K562 (cell line): ENCODE data around the gene SLC26A3. TPM values are rescaled to one million over a fixed set of nuclear protein-coding genes. Genes with fewer than 3 reads are reported as not detected.

Experiments
- ARNT ChIP-seq, 2 experiments: fragments of 450-650 bp; IDR thresholded peaks; 2 replicates each; pipeline ENCODE4 v1.6.1; 2016; ENCODE audit warnings: mild to moderate bottlenecking in 1 of 2
- BRD4 ChIP-seq: fragments of 200-600 bp; sonication (generic); IDR thresholded peaks from 2 replicates; pipeline ENCODE4 v1.6.1; 2017; ENCODE audit warnings: inconsistent platforms
- CBX1 ChIP-seq: sonication (generic); IDR thresholded peaks from 2 replicates; pipeline ENCODE4 v1.6.1; 2016; ENCODE audit warnings: antibody characterized with exemption, low read depth, mild to moderate bottlenecking
- CTBP1 ChIP-seq: fragments of 450-650 bp; IDR thresholded peaks from 2 replicates; pipeline ENCODE4 v1.6.1; 2016; ENCODE audit warnings: borderline replicate concordance
- CXXC5 ChIP-seq: fragments of 250-450 bp; sonication (Bioruptor Pico); IDR thresholded peaks from 2 replicates; pipeline ENCODE4 v1.8.0; 2022; ENCODE audit warnings: inconsistent platforms, mild to moderate bottlenecking, moderate library complexity
- E2F3 ChIP-seq: fragments of 250-450 bp; sonication (Bioruptor Pico); IDR thresholded peaks from 2 replicates; pipeline ENCODE4 v1.4.0; 2020; ENCODE audit warnings: mild to moderate bottlenecking
- E4F1 ChIP-seq: fragments of 250-450 bp; sonication (Bioruptor Pico); IDR thresholded peaks from 2 replicates; pipeline ENCODE4 v1.5.0; 2021; ENCODE audit warnings: mild to moderate bottlenecking, borderline replicate concordance
- HIVEP1 ChIP-seq: fragments of 250-450 bp; sonication (Bioruptor Pico); IDR thresholded peaks from 2 replicates; pipeline ENCODE4 v1.4.0; 2020; ENCODE audit warnings: mild to moderate bottlenecking
- LEF1 ChIP-seq: fragments of 450-650 bp; IDR thresholded peaks from 2 replicates; pipeline ENCODE4 v1.6.1; 2016; ENCODE audit warnings: mild to moderate bottlenecking
- MAFF ChIP-seq: IDR thresholded peaks from 2 replicates; pipeline ENCODE4 v1.6.1; 2012; ENCODE audit warnings: low read length, improper control_type of control experiment
- MIER1 ChIP-seq: fragments of 450-650 bp; IDR thresholded peaks from 2 replicates; pipeline ENCODE4 v1.6.1; 2016; ENCODE audit warnings: antibody characterized with exemption, mild to moderate bottlenecking, low read depth
- MTF1 ChIP-seq: fragments of 250-450 bp; sonication (Bioruptor Pico); IDR thresholded peaks from 2 replicates; pipeline ENCODE4 v1.9.0; 2021; ENCODE audit warnings: moderate library complexity, mild to moderate bottlenecking, inconsistent platforms, borderline replicate concordance
- MYBL2 ChIP-seq, 2 experiments: fragments of 450-650 bp in 1 of 2; sonication (generic) in 1 of 2; formaldehyde crosslinking in 1 of 2; IDR thresholded peaks; 2 replicates each; pipeline versions ENCODE4 v1.6.1 to v1.8.1; 2017 to 2022; ENCODE audit warnings: borderline replicate concordance in 1 of 2, inconsistent platforms in 1 of 2, low read depth in 1 of 2, mild to moderate bottlenecking in 1 of 2, missing genetic modification reagents in 1 of 2, moderate library complexity in 1 of 2
- MYNN ChIP-seq, 2 experiments: sonication (generic); formaldehyde crosslinking in 1 of 2; IDR thresholded peaks; 2 replicates each; pipeline versions ENCODE4 v1.5.0 to v1.6.1; 2016 to 2020; ENCODE audit warnings: antibody characterized with exemption in 1 of 2, missing genetic modification reagents in 1 of 2
- PTRF ChIP-seq: fragments of 450-650 bp; IDR thresholded peaks from 2 replicates; pipeline ENCODE4 v1.6.1; 2016; ENCODE audit warnings: mild to moderate bottlenecking, missing genetic modification characterization, missing compliant biosample characterization
- SMARCA5 ChIP-seq: fragments of 450-650 bp; IDR thresholded peaks from 2 replicates; pipeline ENCODE4 v1.6.1; 2016
- SMARCC2 ChIP-seq: fragments of 450-650 bp; IDR thresholded peaks from 2 replicates; pipeline ENCODE4 v1.6.1; 2017; ENCODE audit warnings: antibody characterized with exemption, moderate library complexity, mild to moderate bottlenecking, low read depth
- UBTF ChIP-seq, 2 experiments: IDR thresholded peaks; 2 replicates each; pipeline ENCODE4 v1.6.1; 2012; ENCODE audit warnings: improper control_type of control experiment in 2 of 2, low read depth in 2 of 2, low read length in 2 of 2, borderline replicate concordance in 1 of 2
- ZBED1 ChIP-seq: IDR thresholded peaks from 2 replicates; pipeline ENCODE4 v1.6.1; 2014
- ZC3H11A ChIP-seq: IDR thresholded peaks from 2 replicates; pipeline ENCODE4 v1.6.1; 2012; ENCODE audit warnings: low read depth, low read length, improper control_type of control experiment
- ZEB2 ChIP-seq: fragments of 450-650 bp; IDR thresholded peaks from 2 replicates; pipeline ENCODE4 v1.6.1; 2016
- ZNF184 ChIP-seq: sonication (generic); formaldehyde crosslinking; IDR thresholded peaks from 2 replicates; pipeline ENCODE4 v1.5.0; 2020; ENCODE audit warnings: missing genetic modification reagents
- ZNF239 ChIP-seq: fragments of 250-450 bp; sonication (Bioruptor Pico); IDR thresholded peaks from 2 replicates; pipeline ENCODE4 v1.4.0; 2020; ENCODE audit warnings: mild to moderate bottlenecking
- ZNF589 ChIP-seq: fragments of 200-800 bp; sonication (Bioruptor generic); IDR thresholded peaks from 2 replicates; pipeline ENCODE4 v1.6.1; 2016; ENCODE audit warnings: low read depth, missing genetic modification characterization, missing compliant biosample characterization
- ZNF695 ChIP-seq: fragments of 450-650 bp; formaldehyde crosslinking; IDR thresholded peaks from 2 replicates; pipeline ENCODE4 v1.4.0; 2020; ENCODE audit warnings: mild to moderate bottlenecking, moderate library complexity
- polyA plus RNA-seq, 8 experiments: library from polyadenylated mRNA; depleted of rRNA in 4 of 8; stranded (reverse) in 5 of 8; unstranded in 3 of 8; fragments of >200 nt; fragmentation: Nextera tagmentation in 2 of 8; fragmentation: Illumina TruSeq in 1 of 8; extraction: Ambion mirVana in 2 of 8; extraction: Trizol in 1 of 8; gene quantifications; 2 replicates each; pipeline versions ENCODE4 v1.2.1 to v1.2.3, GENCODE V29; 2011 to 2014; ENCODE audit warnings: inconsistent platforms in 1 of 8, missing spikeins in 1 of 8
- total RNA-seq, 7 experiments: library from RNA; depleted of rRNA in 6 of 7; stranded (reverse); fragments of >200 nt in 6 of 7; fragmentation: Illumina TruSeq in 2 of 7; extraction: Trizol in 2 of 7; gene quantifications; 2 replicates each; pipeline versions ENCODE4 v1.2.1 to v1.2.3, GENCODE V29; 2011 to 2021; ENCODE audit warnings: low replicate concordance in 1 of 7

The SLC26A3 gene
- total and polyA plus RNA-seq, 9 of the 15 experiments (the other 6 are each of a cell fraction or from before 2014, with no cell fraction given): 0.86 TPM; not detected in 8

GRCh38 chr7:107836237-107837144, 33.5 kb upstream of the SLC26A3 start (continued):
- peak; percentile 97 to 98 for TF ChIP-seq ARNT (IDR thresholded peaks at IDR 0.05)
- no peak for TF ChIP-seq E2F3 (CRISPR knock-in tag)
- TF ChIP-seq CTBP1: peak; percentile 96
- peak; percentile 43; the same call in 1 of the 2 replicates for TF ChIP-seq MAFF
- peak; percentile 99 for TF ChIP-seq SMARCC2
- TF ChIP-seq MYNN (IDR thresholded peaks at IDR 0.05): peak; percentile 89
- no peak for TF ChIP-seq MYNN (CRISPR knock-in tag; IDR thresholded peaks at IDR 0.05)
- no peak for TF ChIP-seq MIER1
- TF ChIP-seq ZEB2: peak; percentile 87
- TF ChIP-seq HIVEP1 (CRISPR knock-in tag): no peak
- no peak for TF ChIP-seq E4F1
- peak; percentile 98 for TF ChIP-seq ZNF589
- no peak for TF ChIP-seq ZNF695 (CRISPR knock-in tag)
- no peak for TF ChIP-seq MTF1 (CRISPR knock-in tag)
- TF ChIP-seq ZNF184 (CRISPR knock-in tag): peak; percentile 97
- TF ChIP-seq LEF1: peak; percentile 96
- no peak for TF ChIP-seq BRD4
- TF ChIP-seq ZNF239 (CRISPR knock-in tag): peak; percentile 70
- TF ChIP-seq ZBED1: peak; percentile 90; the same call in 1 of the 2 replicates
- TF ChIP-seq ZC3H11A: no peak
- peak; percentile 47; the same call in 1 of the 2 replicates for TF ChIP-seq MYBL2 (IDR thresholded peaks at IDR 0.05; ENCODE audit: low read depth)
- TF ChIP-seq MYBL2 (CRISPR knock-in tag; IDR thresholded peaks at IDR 0.05; ENCODE audit: borderline replicate concordance): no peak
- peak; percentile 62 for TF ChIP-seq SMARCA5
- no peak for TF ChIP-seq CBX1
- TF ChIP-seq CXXC5 (CRISPR knock-in tag): peak; percentile 95
- TF ChIP-seq PTRF (tag): no peak
- TF ChIP-seq UBTF (IDR thresholded peaks at IDR 0.05; ENCODE audit: borderline replicate concordance in 1 of 2, low read depth in 2 of 2, low read length in 2 of 2): no peak
